ENCODE measurements around the gene ERC2. TPM values are rescaled to one million over a fixed set of nuclear protein-coding genes. Genes with fewer than 3 reads are reported as not detected.

Gene ERC2
- total and polyA plus RNA-seq, 2 donors (not counting 3 experiments of a cell fraction or from before 2014, with no cell fraction given) = 5.6 to 15.5 TPM

DNA sequence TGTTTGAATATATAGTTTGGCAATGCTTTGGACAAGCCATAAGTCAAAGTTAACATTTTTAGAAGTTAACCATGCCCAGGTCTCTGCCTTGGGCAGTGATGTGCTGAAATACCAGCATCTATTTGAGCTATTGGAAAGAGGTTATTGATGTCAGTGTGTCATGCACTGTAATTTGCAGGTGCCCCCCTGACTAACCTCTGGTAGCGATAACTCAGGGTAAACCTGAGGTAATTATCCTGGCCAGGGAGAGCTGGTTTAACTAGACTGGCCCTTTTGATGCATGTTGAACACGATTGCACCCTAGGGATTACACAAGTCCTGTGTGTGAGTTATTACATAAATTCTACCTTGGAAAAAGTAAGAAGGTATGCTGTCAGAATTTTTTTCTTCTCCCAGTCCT is 525.4 kb downstream of the ERC2 start:
- DNase-seq (ENCODE audit: low read depth, low spot score) (no peak), FAIRE-seq (no peak)
- Histone ChIP-seq H3K79me2 (ENCODE audit: control insufficient read depth, insufficient read depth, low read length) (no peaks in the 10 kb centered on the region), H3K4me2 (ENCODE audit: insufficient read depth, low read length) (no peak overlapping the region), H3K9ac (replicated peaks; ENCODE audit: extremely low read depth, insufficient read depth, low read length) (no peak overlapping the region), H3K4me3 (replicated peaks in 1 of 3; ENCODE audit: insufficient read depth in 1 of 3, low read depth in 1 of 3, low read length in 3 of 3) (no peak overlapping the region), H3K4me1 (ENCODE audit: control insufficient read depth, extremely low read depth, insufficient read depth, low read length) (peaks cover 2% of the 10 kb centered on the region), H2AFZ (ENCODE audit: low read depth, low read length) (no peak overlapping the region), H3K9me1 (replicated peaks; ENCODE audit: control insufficient read depth, extremely low read depth, insufficient read depth, low read length) (no peaks in the 10 kb centered on the region), H3K9me3 (replicated peaks; ENCODE audit: control insufficient read depth, insufficient read depth, low read length) (no peaks in the 10 kb centered on the region), H3K27ac (ENCODE audit: insufficient read depth, low read depth, low read length) (no peak overlapping the region), H3K36me3 (ENCODE audit: control insufficient read depth in 2 of 2, extremely low read depth in 1 of 2, insufficient read depth in 2 of 2, low read length in 2 of 2) (no peaks in the 10 kb centered on the region), H3K27me3 (ENCODE audit: control insufficient read depth in 2 of 2, insufficient read depth in 2 of 2, low read length in 2 of 2) (no peaks in the 10 kb centered on the region), H4K20me1 (replicated peaks; ENCODE audit: control insufficient read depth, extremely low read depth, insufficient read depth, low read length) (no peaks in the 10 kb centered on the region)
- POLR2A ChIA-PET = no interaction called here
- BruUV-seq (replicated peaks) = no TSS peak
- dilution Hi-C loops (cut with MboI; ENCODE audit: extremely low pct_ligation_motif_present, low sequenced_read_pairs) = no loop called here
- CTCF ChIA-PET = no interaction called here
- TF ChIP-seq POLR2A (IDR thresholded peaks at IDR 0.05; ENCODE audit: low read depth, low read length) (no peak), MYC (IDR thresholded peaks at IDR 0.05; ENCODE audit: low read depth, low read length) (no peak), JUN (IDR thresholded peaks at IDR 0.05; ENCODE audit: borderline replicate concordance, insufficient read depth, insufficient read length, low read depth) (no peak), FOS (IDR thresholded peaks at IDR 0.05; ENCODE audit: borderline replicate concordance, insufficient read depth, low read length) (no peak), EZH2 (IDR thresholded peaks at IDR 0.05; ENCODE audit: borderline replicate concordance, low read depth, low read length, severe bottlenecking) (no peak), POLR2AphosphoS5 (IDR thresholded peaks at IDR 0.05; ENCODE audit: insufficient read depth, low read depth, low read length) (no peak), GATA2 (IDR thresholded peaks at IDR 0.05; ENCODE audit: insufficient read depth, insufficient read length, low read depth, low read length) (no peak)
- TF ChIP-seq, protein P1, sequence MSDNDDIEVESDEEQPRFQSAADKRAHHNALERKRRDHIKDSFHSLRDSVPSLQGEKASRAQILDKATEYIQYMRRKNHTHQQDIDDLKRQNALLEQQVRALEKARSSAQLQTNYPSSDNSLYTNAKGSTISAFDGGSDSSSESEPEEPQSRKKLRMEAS (IDR thresholded peaks at IDR 0.05; ENCODE audit: insufficient read depth, insufficient read length) = no peak
- TF ChIP-seq, protein P2, sequence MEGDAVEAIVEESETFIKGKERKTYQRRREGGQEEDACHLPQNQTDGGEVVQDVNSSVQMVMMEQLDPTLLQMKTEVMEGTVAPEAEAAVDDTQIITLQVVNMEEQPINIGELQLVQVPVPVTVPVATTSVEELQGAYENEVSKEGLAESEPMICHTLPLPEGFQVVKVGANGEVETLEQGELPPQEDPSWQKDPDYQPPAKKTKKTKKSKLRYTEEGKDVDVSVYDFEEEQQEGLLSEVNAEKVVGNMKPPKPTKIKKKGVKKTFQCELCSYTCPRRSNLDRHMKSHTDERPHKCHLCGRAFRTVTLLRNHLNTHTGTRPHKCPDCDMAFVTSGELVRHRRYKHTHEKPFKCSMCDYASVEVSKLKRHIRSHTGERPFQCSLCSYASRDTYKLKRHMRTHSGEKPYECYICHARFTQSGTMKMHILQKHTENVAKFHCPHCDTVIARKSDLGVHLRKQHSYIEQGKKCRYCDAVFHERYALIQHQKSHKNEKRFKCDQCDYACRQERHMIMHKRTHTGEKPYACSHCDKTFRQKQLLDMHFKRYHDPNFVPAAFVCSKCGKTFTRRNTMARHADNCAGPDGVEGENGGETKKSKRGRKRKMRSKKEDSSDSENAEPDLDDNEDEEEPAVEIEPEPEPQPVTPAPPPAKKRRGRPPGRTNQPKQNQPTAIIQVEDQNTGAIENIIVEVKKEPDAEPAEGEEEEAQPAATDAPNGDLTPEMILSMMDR (IDR thresholded peaks at IDR 0.05; ENCODE audit: extremely low read depth in 1 of 2, insufficient read depth in 1 of 2, low read depth in 1 of 2, low read length in 2 of 2) = no peak
- intact Hi-C loops (cut with micrococcal nuclease) = no loop called here
